Kidney capillary endothelial cell (primary cell): Measurements from ENCODE around the gene DCAF17.
"Not testable (repeated sequence)": the region's sequence is repeated elsewhere in the genome, so short reads cannot be mapped to it uniquely, and the experiment has no call there.

Experiments used
- DNase-seq: peaks from one replicate; pipeline ENCODE4 v3.0.0-alpha.2; 2018; ENCODE audit warnings: low spot score

Gene DCAF17

GRCh38 chr2:171410624-171411023 lies 23.4 kb upstream of the DCAF17 start:
- DNase-seq: no peak

GRCh38 chr2:171411214-171411613 lies 22.8 kb upstream of the DCAF17 start:
- no peak for DNase-seq

GRCh38 chr2:171411791-171412483 lies 22.1 kb upstream of the DCAF17 start:
- peak; percentile 59 for DNase-seq

- no peak for DNase-seq
These were observed 21.4 kb upstream of the DCAF17 start for GRCh38 chr2:171412571-171413175.

- not testable (repeated sequence) for DNase-seq
These were observed 19.4 kb upstream of the DCAF17 start for GRCh38 chr2:171414645-171415044.

GRCh38 chr2:171416009-171416926 lies 17.8 kb upstream of the DCAF17 start:
- peak; percentile 94 for DNase-seq

- DNase-seq: no peak
These were observed 14.7 kb upstream of the DCAF17 start for GRCh38 chr2:171419333-171419732.

DNA sequence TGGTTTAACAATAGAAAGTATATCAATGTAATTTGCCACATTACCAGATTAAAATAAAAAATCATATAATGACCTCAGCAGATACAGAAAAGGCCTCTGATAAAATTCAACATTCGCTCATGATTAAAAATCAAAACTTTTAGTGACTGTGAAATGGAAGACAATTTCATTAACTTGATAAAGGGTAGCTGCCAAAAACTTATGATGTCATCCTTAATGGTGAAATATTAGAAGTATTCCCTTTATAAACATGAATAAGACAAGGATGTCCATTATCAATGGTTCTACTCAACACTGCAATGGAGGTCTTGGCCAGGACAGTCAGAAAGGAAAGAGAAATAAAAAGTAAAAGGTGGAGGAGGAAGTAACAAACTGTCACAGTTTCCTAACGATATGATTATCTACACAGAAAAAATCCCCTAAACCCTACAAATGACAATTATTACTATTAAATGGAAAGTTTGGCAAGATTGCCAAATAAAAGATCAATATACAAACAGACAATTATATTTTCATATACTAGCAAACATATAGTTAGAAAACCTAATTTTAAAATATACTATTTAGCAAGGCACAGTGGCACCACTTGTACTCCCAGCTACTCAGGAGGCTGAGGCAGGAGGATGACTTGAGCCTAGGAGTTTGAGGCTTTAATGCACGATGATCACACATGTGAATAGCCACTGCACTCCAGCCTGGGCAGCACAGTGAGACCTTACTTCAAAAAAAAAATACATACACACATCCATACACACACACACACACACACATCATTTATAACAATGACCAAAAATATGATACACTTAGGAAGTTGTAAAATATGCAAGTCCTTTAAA lies 13.1 kb upstream of the DCAF17 start:
- DNase-seq: no peak

- DNase-seq: not testable (repeated sequence)
These were observed 11.1 kb upstream of the DCAF17 start for GRCh38 chr2:171422710-171423495.

DNA sequence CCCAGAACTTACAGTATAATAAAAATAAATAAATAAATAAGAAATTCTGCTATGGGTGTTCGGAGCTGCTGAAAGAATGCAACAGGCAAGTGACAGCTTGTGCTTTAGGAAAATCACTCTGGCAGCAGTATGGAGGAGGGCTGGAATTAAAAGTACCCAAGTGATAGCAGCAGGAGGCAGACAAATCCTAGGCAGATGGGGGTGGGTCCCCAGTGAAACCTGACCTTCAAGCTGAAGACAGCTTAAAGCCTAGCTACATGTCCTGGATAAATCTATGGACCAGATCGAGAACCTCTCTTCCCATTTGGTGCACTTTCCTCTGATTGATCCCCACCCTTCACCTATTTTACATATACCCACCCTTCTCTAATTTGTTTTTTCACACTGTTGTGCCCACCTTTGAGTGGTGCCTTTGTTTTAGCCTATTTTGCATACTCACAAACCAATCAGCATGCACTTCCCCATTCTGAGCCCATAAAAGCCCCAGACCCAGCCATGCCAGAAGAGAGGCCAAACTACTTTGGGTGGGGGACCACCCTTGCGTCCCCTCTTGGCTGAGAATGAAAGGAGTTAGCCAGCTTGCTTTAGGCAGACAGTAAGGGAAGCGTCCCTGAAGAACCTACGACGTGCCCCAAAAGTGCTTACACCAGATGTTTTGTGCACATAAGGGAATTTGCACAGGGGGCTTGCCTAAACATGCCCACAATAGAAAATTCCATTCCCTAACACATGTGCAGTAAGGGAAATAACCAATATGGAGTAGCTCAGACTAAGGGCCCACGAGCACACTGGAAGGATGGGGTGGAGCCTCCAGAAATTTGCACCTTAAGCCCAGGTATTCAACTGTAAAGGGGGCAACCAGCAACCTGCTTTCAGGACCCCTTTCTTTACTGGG lies 3.3 kb upstream of the DCAF17 start:
- DNase-seq: no peak

- DNase-seq: no peak
These were observed 2.3 kb upstream of the DCAF17 start for GRCh38 chr2:171431677-171432167.

DNA sequence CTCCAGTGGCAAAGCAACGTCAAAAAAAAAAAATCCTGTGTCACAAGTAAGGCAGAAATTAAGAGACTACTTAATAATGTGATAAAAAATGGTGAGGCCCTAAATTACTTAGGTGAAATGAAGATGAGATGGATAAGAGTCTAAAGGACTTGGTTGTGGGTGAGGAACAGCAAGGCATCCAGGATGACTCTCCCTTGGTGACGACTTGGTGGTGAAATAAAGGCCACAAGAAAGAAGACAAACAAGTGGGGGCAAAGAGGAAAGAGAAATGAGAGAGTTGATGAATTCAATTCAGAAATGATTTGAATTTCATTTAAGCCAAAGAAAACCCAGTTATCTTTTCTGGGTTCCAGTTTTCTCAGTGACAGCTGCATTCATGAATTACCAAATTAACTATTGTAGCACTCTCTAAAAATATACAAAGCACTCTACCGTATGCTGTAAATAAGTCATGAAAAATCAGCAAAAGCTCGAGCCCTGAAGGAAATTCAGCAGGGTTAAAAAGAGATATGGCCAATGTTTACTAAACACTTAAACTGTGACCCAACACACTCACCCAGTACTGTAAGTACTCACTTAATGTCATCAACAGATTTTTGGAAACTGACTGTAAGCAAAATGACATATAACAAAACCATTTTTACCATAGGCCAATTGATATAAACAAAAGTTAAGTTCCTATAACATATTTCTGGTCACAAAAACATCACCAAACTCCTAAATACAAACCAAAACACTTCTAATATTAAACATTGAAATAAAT lies 1.6 kb upstream of the DCAF17 start:
- DNase-seq: no peak

DNA sequence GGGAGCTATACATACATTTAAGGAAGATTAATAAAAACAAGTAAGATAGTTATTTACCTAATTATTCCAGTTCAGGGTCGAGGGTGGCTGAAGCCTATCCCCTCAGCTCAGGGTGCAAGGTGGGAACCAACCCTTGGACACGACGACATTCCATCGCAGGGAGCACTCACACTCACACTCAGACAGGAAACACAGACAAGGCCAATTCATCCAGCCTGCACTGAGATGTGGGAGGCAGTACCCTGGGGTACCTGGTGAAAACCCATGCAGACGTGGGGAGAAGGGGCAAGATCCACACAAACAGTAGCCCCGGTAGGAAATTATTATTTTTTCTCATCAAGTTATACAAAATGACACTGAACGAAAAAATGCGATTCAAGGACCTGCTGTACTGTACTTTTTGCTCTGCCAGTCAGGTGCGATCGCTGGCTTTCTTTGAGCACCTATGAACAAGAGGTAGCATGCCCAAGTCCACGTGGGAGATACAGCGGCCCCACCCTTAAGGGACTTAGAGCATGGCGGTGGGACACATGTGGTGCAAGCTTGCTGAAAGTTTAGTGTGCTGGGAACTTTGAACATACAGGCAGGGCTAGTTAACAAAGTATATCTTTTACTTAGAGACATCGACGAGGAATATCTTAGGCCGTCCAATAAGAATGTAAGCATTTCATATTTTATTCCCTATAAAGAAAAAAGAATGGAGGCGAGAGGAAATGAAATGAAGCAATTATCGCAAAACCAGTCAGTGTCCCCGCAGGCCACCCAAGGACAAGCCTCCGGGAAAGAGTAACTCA lies 860 bp upstream of the DCAF17 start:
- DNase-seq: peak; percentile 15

- DNase-seq: no peak
These were observed 338 bp upstream of the DCAF17 start, which contains the start of gene METTL8 for GRCh38 chr2:171433763-171434012. METTL8 (minus strand) TSS chr2:171433990; CDS start chr2:171392185, 41,805 bp downstream.

- DNase-seq: peak; percentile 31
These were observed 2.3 kb downstream of the DCAF17 start for GRCh38 chr2:171436307-171436706.

DNA sequence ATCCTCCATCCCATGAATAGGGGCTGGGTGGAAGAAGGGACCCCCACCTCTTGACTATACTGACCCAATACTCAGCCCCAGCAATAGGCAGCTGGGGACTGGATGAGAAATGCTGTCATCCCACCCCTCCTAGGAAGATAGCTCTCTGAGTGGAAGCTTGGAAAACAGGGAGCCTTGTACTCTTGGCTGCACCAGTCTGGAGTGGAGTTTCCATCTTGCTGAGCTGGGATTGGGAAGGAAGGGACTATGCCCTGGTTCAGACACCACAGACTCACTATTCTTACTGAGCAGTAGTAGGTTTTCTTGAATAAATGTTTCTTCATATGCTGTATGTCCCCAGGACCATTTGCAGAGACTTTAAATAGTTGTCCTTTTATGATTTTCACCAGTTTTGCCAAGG lies 7.4 kb downstream of the DCAF17 start:
- DNase-seq: no peak

GRCh38 chr2:171447675-171448074 lies 13.6 kb downstream of the DCAF17 start:
- no peak for DNase-seq

DNA sequence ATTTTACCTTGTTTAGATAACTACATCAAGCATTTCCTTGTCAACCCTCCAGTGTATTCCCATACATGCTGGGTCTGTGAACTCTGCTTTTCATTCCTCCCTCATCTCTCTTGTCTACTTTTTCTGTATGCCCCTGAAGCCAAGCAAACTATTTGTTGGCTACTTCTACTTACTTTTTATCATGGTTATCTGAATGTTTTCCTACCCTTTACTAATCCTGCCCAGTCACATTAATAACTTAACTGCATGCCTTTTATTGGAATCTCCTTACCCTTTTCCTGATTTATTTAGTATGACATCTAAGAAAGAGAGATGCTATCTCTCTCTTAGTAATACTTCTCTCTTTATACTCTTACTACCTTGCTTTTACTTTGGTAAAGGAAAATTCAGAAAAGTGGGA lies 17.0 kb downstream of the DCAF17 start:
- no peak for DNase-seq
